Astrocyte of the spinal cord (primary cell): Measurements from ENCODE around the gene KCNV2.

Source experiments
- DNase-seq: peaks from one replicate; pipeline ENCODE4 v3.0.0; 2011; ENCODE audit warnings: low read depth, low spot score
- H3K4me3 ChIP-seq: 2 replicates; pipeline ENCODE4 v1.5.1; 2011; ENCODE audit warnings: low read depth, mild to moderate bottlenecking, low read length, moderate library complexity
- in situ Hi-C: cut with HindIII; loops from 2 replicates; pipeline ENCODE4 v1.10.0; 2017; ENCODE audit warnings: low sequenced_read_pairs
- TF ChIP-seq, protein P1 (sequence below): IDR thresholded peaks from 2 replicates; pipeline ENCODE4 v1.5.1; 2012; ENCODE audit warnings: low read depth, mild to moderate bottlenecking, low read length, inconsistent platforms

Gene KCNV2

DNA sequence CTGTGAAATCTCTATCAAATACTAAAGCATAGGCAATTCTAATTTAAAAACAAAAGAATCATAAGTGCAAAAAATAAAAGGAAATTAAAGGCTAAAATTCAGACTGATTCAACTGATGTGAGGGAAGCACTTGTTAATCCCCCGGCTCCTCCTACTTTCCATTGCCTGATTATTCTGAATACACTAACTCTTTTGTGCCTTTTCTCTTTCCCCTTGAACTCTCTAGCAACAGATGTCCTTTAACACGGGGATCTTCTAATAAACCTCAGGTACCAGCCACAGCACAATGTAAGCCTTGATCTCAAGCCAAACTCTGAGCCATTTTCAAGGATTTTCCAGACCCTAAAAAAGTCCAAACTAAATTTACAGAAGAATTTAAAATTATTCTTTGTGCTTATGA is 61.5 kb downstream of the KCNV2 start:
- no peak for DNase-seq
- in situ Hi-C loops, result no loop called here
- no peak overlapping the region for H3K4me3 ChIP-seq
- TF ChIP-seq, protein P1, sequence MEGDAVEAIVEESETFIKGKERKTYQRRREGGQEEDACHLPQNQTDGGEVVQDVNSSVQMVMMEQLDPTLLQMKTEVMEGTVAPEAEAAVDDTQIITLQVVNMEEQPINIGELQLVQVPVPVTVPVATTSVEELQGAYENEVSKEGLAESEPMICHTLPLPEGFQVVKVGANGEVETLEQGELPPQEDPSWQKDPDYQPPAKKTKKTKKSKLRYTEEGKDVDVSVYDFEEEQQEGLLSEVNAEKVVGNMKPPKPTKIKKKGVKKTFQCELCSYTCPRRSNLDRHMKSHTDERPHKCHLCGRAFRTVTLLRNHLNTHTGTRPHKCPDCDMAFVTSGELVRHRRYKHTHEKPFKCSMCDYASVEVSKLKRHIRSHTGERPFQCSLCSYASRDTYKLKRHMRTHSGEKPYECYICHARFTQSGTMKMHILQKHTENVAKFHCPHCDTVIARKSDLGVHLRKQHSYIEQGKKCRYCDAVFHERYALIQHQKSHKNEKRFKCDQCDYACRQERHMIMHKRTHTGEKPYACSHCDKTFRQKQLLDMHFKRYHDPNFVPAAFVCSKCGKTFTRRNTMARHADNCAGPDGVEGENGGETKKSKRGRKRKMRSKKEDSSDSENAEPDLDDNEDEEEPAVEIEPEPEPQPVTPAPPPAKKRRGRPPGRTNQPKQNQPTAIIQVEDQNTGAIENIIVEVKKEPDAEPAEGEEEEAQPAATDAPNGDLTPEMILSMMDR, result no peak
